Stomach smooth muscle (tissue), 2 donors: Measurements from ENCODE around the gene TCF7.

Source experiments
- H3K27ac ChIP-seq: one replicate; pipeline ENCODE4 v1.7.0; 2013; ENCODE audit warnings: mild to moderate bottlenecking, low read length, inconsistent platforms
- H3K27me3 ChIP-seq, 2 donors: one replicate each; pipeline ENCODE4 v1.7.0; 2013; ENCODE audit warnings: low read length in 2 of 2; ENCODE audit not compliant: insufficient read depth in 2 of 2, control insufficient read depth in 1 of 2
- H3K36me3 ChIP-seq, 2 donors: one replicate each; pipeline ENCODE4 v1.7.0; 2013; ENCODE audit warnings: low read length in 2 of 2; ENCODE audit not compliant: control insufficient read depth in 2 of 2, insufficient read depth in 2 of 2
- H3K4me1 ChIP-seq: one replicate; pipeline ENCODE4 v1.7.0; 2013; ENCODE audit warnings: low read length; ENCODE audit not compliant: control insufficient read depth, insufficient read depth
- H3K4me3 ChIP-seq, 2 donors: one replicate each; pipeline ENCODE4 v1.7.0; 2013; ENCODE audit warnings: low read length in 2 of 2
- H3K9ac ChIP-seq, 2 donors: one replicate each; pipeline ENCODE4 v1.7.0; 2013; ENCODE audit warnings: low read length in 2 of 2, mild to moderate bottlenecking in 1 of 2
- H3K9me3 ChIP-seq, 2 donors: one replicate each; pipeline ENCODE4 v1.7.0; 2013; ENCODE audit warnings: low read length in 2 of 2; ENCODE audit not compliant: control insufficient read depth in 2 of 2
- donor health status: healthy.
- donor health status: Pancreatic carcinoma.

TCF7 gene

GRCh38 chr5:134140530-134141201, 26.2 kb downstream of the TCF7 start:
- H3K4me3 ChIP-seq, result no peak overlapping the region
- no peak overlapping the region for H3K9ac ChIP-seq
- peaks cover 17 to 31% of the 10 kb centered on the region in 2 donors for H3K36me3 ChIP-seq
- H3K27me3 ChIP-seq, result no peaks in the 10 kb centered on the region
- H3K9me3 ChIP-seq, result no peaks in the 10 kb centered on the region
- H3K27ac ChIP-seq, result no peak overlapping the region
- peaks cover 12% of the 10 kb centered on the region for H3K4me1 ChIP-seq

GRCh38 chr5:134141331-134142050, 27.0 kb downstream of the TCF7 start:
- no peaks in the 10 kb centered on the region for H3K27me3 ChIP-seq
- peaks cover 18% of the 10 kb centered on the region for H3K4me1 ChIP-seq
- no peaks in the 10 kb centered on the region for H3K9me3 ChIP-seq
- no peak overlapping the region for H3K4me3 ChIP-seq
- no peak overlapping the region for H3K27ac ChIP-seq
- H3K36me3 ChIP-seq, result peaks cover 14 to 33% of the 10 kb centered on the region in 2 donors
- no peak overlapping the region for H3K9ac ChIP-seq

GRCh38 chr5:134142052-134142451, 27.6 kb downstream of the TCF7 start:
- Histone ChIP-seq H3K27ac (no peak overlapping the region), H3K9ac (no peak overlapping the region), H3K9me3 (no peaks in the 10 kb centered on the region), H3K27me3 (no peaks in the 10 kb centered on the region), H3K4me3 (no peak overlapping the region), H3K4me1 (peaks cover 21% of the 10 kb centered on the region), H3K36me3 (peaks cover 12 to 29% of the 10 kb centered on the region in 2 donors)

- Histone ChIP-seq H3K27ac (no peak overlapping the region), H3K36me3 (peaks cover 12 to 32% of the 10 kb centered on the region in 2 donors), H3K9ac (no peak overlapping the region)
These were observed 28.3 kb downstream of the TCF7 start for GRCh38 chr5:134142806-134143205.

GRCh38 chr5:134143431-134143830, 28.9 kb downstream of the TCF7 start:
- peaks cover 15 to 37% of the 10 kb centered on the region in 2 donors for H3K36me3 ChIP-seq

More at GRCh38 chr5:134142806-134143205, 28.3 kb downstream of the TCF7 start:
- H3K27me3 ChIP-seq, result no peaks in the 10 kb centered on the region
- H3K9me3 ChIP-seq, result no peaks in the 10 kb centered on the region
- H3K4me3 ChIP-seq, result no peak overlapping the region
- H3K4me1 ChIP-seq, result peaks cover 21% of the 10 kb centered on the region

DNA sequence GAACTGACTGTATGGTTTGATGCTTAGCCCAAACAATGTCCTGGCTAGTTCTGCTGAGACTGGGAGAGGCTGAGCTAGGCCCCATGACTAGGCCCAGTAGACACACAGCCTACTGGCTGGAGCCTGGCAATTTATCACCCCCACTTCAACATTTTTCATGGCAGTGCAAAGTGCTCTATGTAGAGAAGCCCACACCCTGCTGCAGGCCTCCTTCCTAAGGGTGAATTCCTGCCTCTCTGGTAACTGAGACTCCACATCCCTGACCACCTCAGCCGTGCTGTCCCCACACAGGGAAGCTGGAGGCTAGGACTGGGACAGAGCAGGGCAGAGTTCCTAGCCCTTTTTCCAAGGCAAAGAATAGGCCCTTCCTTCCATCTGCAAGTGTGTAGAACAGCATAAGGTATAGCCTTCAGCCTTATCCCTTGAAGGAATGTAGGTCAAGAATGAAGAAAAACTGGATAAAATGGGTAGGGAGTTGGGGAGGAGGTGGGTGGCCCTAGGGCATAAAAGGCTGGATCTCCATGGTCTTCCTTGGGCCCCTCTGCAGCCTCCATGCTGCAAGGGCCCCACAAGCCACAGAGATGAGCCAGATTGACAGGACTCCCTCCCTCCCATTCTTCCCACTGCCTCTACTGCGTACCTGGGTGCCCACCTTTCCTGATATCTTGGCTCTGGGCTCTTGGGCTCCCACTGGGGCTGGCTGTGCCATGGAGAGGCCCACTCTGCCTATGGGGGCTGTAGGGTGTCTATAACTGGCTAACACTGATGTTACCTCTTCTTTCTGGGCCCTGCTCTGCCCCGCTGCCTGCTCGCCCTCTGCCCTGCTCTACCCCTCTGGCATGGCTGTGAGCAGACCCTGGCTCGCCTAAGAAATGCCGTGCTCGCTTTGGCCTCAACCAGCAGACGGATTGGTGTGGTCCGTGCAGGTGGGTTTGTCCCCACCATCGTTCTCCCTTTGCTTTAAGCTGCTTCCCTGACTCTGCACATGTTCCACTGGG, 29.8 kb downstream of the TCF7 start:
- H3K4me1 ChIP-seq, result peaks cover 25% of the 10 kb centered on the region
- no peaks in the 10 kb centered on the region for H3K27me3 ChIP-seq
- H3K4me3 ChIP-seq, result no peak overlapping the region
- peak overlapping the region in 1 of 2 donors; percentile 5 for H3K9ac ChIP-seq
- peaks cover 20 to 40% of the 10 kb centered on the region in 2 donors for H3K36me3 ChIP-seq
- H3K9me3 ChIP-seq, result no peaks in the 10 kb centered on the region
- H3K27ac ChIP-seq, result no peak overlapping the region

More at GRCh38 chr5:134143431-134143830, 28.9 kb downstream of the TCF7 start:
- Histone ChIP-seq H3K27ac (no peak overlapping the region), H3K4me1 (peaks cover 21% of the 10 kb centered on the region), H3K4me3 (no peak overlapping the region), H3K9ac (no peak overlapping the region), H3K9me3 (no peaks in the 10 kb centered on the region), H3K27me3 (no peaks in the 10 kb centered on the region)

DNA sequence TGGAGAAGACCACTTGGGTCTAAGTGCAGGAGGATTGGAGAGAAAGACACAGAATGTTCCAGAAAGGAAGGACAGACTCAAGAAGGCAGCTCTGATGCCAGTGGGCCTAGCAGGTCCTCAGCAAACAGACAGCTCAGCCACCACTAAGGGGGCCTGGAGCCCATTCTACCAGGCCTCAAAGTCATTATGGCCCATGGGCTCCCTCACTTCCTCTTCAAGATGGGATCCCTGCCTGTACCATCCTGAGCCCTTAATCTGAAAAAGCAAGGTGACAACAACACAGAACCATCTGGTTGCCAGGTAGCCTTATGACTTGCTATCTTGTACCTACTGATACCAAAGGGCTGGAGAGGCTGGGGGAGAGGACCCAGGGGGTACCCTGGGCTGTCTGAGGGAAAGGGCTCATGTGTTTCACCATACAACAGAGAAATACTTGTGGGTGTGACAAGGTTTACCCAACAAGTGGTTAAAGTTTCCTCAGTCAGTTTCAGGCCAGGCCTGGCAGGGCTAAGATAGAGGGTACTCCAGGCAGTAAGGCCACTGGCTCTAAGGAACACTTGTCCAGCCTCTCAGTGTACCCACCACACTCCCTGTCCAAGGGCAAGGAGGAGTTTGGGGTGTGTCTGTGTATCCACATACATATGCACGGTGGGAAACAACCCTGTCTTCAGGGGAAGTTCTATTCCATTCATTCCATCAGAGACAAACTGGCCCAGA, 30.7 kb downstream of the TCF7 start:
- H3K36me3 ChIP-seq, result peaks cover 29 to 49% of the 10 kb centered on the region in 2 donors
- peaks cover 34% of the 10 kb centered on the region for H3K4me1 ChIP-seq
- no peak overlapping the region for H3K4me3 ChIP-seq
- H3K27me3 ChIP-seq, result no peaks in the 10 kb centered on the region
- peak overlapping the region in 1 of 2 donors; percentile 21 for H3K9ac ChIP-seq
- no peak overlapping the region for H3K27ac ChIP-seq
- H3K9me3 ChIP-seq, result no peaks in the 10 kb centered on the region

GRCh38 chr5:134145779-134146581, 31.5 kb downstream of the TCF7 start:
- Histone ChIP-seq H3K36me3 (peaks cover 34 to 57% of the 10 kb centered on the region in 2 donors), H3K27me3 (no peaks in the 10 kb centered on the region), H3K9me3 (no peaks in the 10 kb centered on the region), H3K9ac (no peak overlapping the region), H3K4me1 (peaks cover 29% of the 10 kb centered on the region), H3K27ac (no peak overlapping the region), H3K4me3 (no peak overlapping the region)

GRCh38 chr5:134146651-134147518, 32.4 kb downstream of the TCF7 start:
- Histone ChIP-seq H3K9ac (no peak overlapping the region), H3K27ac (no peak overlapping the region), H3K4me1 (peaks cover 27% of the 10 kb centered on the region), H3K36me3 (peaks cover 32 to 60% of the 10 kb centered on the region in 2 donors), H3K27me3 (no peaks in the 10 kb centered on the region), H3K4me3 (no peak overlapping the region), H3K9me3 (no peaks in the 10 kb centered on the region)
